HG03457 (cell line): Measurements from ENCODE around the gene RDH16.
"Not testable (repeated sequence)": the region's sequence is repeated elsewhere in the genome, so short reads cannot be mapped to it uniquely, and the experiment has no call there.

Experiments
- ATAC-seq: cut with Tn5 transposase; IDR thresholded peaks from one replicate; pipeline ENCODE4 v1.9.1; 2021; ENCODE audit warnings: moderate number of reproducible peaks; ENCODE audit not compliant: unreplicated experiment

The RDH16 gene

GRCh38 chr12:56927281-56927680, 30.1 kb downstream of the RDH16 start:
- no peak for ATAC-seq

GRCh38 chr12:56922031-56922430, 35.4 kb downstream of the RDH16 start:
- no peak for ATAC-seq

- ATAC-seq = no peak
These were observed 36.1 kb downstream of the RDH16 start for GRCh38 chr12:56921346-56921745.

- not testable (repeated sequence) for ATAC-seq
These were observed 39.3 kb downstream of the RDH16 start for GRCh38 chr12:56918139-56918538.

GRCh38 chr12:56916996-56917333, 40.4 kb downstream of the RDH16 start:
- ATAC-seq = no peak

- ATAC-seq = no peak
These were observed 41.0 kb downstream of the RDH16 start for GRCh38 chr12:56916296-56916995.

GRCh38 chr12:56914724-56915123, 42.7 kb downstream of the RDH16 start:
- no peak for ATAC-seq

- ATAC-seq = no peak
These were observed 43.2 kb downstream of the RDH16 start for GRCh38 chr12:56914256-56914655.

GRCh38 chr12:56909403-56909802, 48.0 kb downstream of the RDH16 start:
- ATAC-seq = not testable (repeated sequence)

- ATAC-seq = no peak
These were observed 49.3 kb downstream of the RDH16 start for GRCh38 chr12:56908136-56908535.

- ATAC-seq = no peak
These were observed 51.6 kb downstream of the RDH16 start for GRCh38 chr12:56905852-56906251.

- no peak for ATAC-seq
These were observed 54.0 kb downstream of the RDH16 start for GRCh38 chr12:56903374-56903773.
